Neural cell (in vitro differentiated cells): ENCODE measurements around the gene FOXL3.

Experiments used
- EP300 ChIP-seq: fragments of 450-650 bp; conservative IDR thresholded peaks from 2 replicates; pipeline ENCODE4 v1.6.1; 2014; ENCODE audit warnings: antibody characterized with exemption, mild to moderate bottlenecking, moderate library complexity; ENCODE audit not compliant: poor library complexity, severe bottlenecking
- EZH2 ChIP-seq: fragments of 200-600, 300-800 bp; shearing (Covaris generic), sonication (generic); IDR thresholded peaks from 2 replicates; pipeline ENCODE4 v1.6.1; 2014; ENCODE audit warnings: antibody characterized with exemption, low read length, borderline replicate concordance, mild to moderate bottlenecking; ENCODE audit not compliant: insufficient read depth, poor library complexity, severe bottlenecking
- MXI1 ChIP-seq: fragments of 450-650 bp; conservative IDR thresholded peaks from 2 replicates; pipeline ENCODE4 v1.6.1; 2014; ENCODE audit warnings: antibody characterized with exemption, mild to moderate bottlenecking; ENCODE audit not compliant: poor library complexity, severe bottlenecking
- POLR2AphosphoS5 ChIP-seq: IDR thresholded peaks from 2 replicates; pipeline ENCODE4 v1.6.1; 2012
- RAD21 ChIP-seq: fragments of 450-650 bp; conservative IDR thresholded peaks from 2 replicates; pipeline ENCODE4 v1.6.1; 2014; ENCODE audit warnings: antibody characterized with exemption, mild to moderate bottlenecking, moderate library complexity
- SMC3 ChIP-seq: fragments of 450-650 bp; conservative IDR thresholded peaks from 2 replicates; pipeline ENCODE4 v1.6.1; 2014; ENCODE audit warnings: antibody characterized with exemption, mild to moderate bottlenecking, moderate library complexity; ENCODE audit not compliant: poor library complexity
- TAF1 ChIP-seq: IDR thresholded peaks from 2 replicates; pipeline ENCODE4 v1.6.1; 2012; ENCODE audit warnings: low read depth
- TF ChIP-seq, protein P1 (sequence below): fragments of 450-650 bp; IDR thresholded peaks from 2 replicates; pipeline ENCODE4 v1.5.1; 2014; ENCODE audit warnings: antibody characterized with exemption, mild to moderate bottlenecking, moderate library complexity; ENCODE audit not compliant: poor library complexity, severe bottlenecking
- TF ChIP-seq, protein P2 (sequence below): IDR thresholded peaks from 2 replicates; pipeline ENCODE4 v1.6.1; 2012; ENCODE audit warnings: borderline replicate concordance

DNA sequence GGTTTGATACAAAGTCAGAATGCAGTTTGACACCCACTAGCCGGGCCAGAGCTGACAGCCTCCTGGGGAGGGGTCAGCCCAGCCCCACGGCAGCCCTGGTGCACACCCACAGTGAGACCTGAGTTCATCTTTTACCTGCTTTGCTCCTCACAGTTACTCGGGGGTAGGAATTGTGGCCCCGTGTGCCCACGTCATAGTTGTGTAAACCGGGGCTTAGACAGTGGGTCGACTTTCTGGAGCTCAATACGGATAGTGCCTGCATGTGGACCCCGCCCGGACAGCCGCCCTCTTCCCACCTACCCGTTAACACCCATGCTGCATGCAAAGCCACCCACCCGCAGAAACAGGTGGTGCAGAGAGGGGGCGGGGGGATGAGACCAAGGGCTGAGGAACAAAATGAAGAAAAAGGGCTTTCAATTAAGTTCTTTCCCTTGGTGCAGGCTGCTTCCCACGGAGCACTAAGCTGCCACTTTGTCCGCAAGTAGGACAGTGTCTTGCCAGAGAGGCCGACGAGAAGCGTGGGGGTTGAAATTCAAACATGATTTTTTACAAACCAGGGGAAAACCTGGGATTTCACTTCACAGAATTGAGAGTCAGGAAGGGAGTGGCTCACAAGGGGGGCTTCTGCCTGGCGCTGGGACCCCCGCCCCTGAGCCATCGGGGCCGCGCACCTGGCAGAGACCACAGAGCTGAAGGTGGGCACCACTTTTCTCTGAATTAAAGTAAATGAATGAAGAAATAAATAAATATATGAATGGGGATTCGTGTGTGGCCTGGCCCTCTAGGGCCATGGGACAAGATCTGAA is 24.6 kb upstream of the FOXL3 start:
- TF ChIP-seq, protein P1, sequence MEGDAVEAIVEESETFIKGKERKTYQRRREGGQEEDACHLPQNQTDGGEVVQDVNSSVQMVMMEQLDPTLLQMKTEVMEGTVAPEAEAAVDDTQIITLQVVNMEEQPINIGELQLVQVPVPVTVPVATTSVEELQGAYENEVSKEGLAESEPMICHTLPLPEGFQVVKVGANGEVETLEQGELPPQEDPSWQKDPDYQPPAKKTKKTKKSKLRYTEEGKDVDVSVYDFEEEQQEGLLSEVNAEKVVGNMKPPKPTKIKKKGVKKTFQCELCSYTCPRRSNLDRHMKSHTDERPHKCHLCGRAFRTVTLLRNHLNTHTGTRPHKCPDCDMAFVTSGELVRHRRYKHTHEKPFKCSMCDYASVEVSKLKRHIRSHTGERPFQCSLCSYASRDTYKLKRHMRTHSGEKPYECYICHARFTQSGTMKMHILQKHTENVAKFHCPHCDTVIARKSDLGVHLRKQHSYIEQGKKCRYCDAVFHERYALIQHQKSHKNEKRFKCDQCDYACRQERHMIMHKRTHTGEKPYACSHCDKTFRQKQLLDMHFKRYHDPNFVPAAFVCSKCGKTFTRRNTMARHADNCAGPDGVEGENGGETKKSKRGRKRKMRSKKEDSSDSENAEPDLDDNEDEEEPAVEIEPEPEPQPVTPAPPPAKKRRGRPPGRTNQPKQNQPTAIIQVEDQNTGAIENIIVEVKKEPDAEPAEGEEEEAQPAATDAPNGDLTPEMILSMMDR = no peak
- no peak for TF ChIP-seq MXI1
- TF ChIP-seq EZH2 = no peak
- no peak for TF ChIP-seq TAF1
- TF ChIP-seq, protein P2, sequence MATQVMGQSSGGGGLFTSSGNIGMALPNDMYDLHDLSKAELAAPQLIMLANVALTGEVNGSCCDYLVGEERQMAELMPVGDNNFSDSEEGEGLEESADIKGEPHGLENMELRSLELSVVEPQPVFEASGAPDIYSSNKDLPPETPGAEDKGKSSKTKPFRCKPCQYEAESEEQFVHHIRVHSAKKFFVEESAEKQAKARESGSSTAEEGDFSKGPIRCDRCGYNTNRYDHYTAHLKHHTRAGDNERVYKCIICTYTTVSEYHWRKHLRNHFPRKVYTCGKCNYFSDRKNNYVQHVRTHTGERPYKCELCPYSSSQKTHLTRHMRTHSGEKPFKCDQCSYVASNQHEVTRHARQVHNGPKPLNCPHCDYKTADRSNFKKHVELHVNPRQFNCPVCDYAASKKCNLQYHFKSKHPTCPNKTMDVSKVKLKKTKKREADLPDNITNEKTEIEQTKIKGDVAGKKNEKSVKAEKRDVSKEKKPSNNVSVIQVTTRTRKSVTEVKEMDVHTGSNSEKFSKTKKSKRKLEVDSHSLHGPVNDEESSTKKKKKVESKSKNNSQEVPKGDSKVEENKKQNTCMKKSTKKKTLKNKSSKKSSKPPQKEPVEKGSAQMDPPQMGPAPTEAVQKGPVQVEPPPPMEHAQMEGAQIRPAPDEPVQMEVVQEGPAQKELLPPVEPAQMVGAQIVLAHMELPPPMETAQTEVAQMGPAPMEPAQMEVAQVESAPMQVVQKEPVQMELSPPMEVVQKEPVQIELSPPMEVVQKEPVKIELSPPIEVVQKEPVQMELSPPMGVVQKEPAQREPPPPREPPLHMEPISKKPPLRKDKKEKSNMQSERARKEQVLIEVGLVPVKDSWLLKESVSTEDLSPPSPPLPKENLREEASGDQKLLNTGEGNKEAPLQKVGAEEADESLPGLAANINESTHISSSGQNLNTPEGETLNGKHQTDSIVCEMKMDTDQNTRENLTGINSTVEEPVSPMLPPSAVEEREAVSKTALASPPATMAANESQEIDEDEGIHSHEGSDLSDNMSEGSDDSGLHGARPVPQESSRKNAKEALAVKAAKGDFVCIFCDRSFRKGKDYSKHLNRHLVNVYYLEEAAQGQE = no peak
- TF ChIP-seq POLR2AphosphoS5 = no peak
- TF ChIP-seq RAD21 = no peak
- TF ChIP-seq EP300 = no peak
- TF ChIP-seq SMC3 = no peak
